K562 (cell line): ENCODE measurements around the gene FSTL3. TPM values are rescaled to one million over a fixed set of nuclear protein-coding genes. Genes with fewer than 3 reads are reported as not detected.
A peak's percentile ranks its signal among the peaks of the same experiment; 100 is the strongest.

ENCODE experiments used
- GABPB1 ChIP-seq: sonication (generic); formaldehyde crosslinking; IDR thresholded peaks from 2 replicates; pipeline ENCODE4 v1.8.0; 2022; ENCODE audit warnings: mild to moderate bottlenecking, missing genetic modification reagents
- HMGXB4 ChIP-seq: sonication (generic); formaldehyde crosslinking; IDR thresholded peaks from 2 replicates; pipeline ENCODE4 v1.8.1; 2023; ENCODE audit warnings: mild to moderate bottlenecking, missing genetic modification reagents
- MGA ChIP-seq: fragments of 450-650 bp; IDR thresholded peaks from 2 replicates; pipeline ENCODE4 v1.6.1; 2016; ENCODE audit warnings: mild to moderate bottlenecking, moderate library complexity
- MYC ChIP-seq, 2 experiments: fragments of 250-450 bp in 1 of 2; sonication (Bioruptor Pico) in 1 of 2; IDR thresholded peaks; 2 replicates each; pipeline versions ENCODE4 v1.5.1 to v1.6.1; 2012 to 2021; ENCODE audit warnings: low read depth in 2 of 2, borderline replicate concordance in 1 of 2, improper control_type of control experiment in 1 of 2, low read length in 1 of 2, mild to moderate bottlenecking in 1 of 2, moderate library complexity in 1 of 2
- NEUROD1 ChIP-seq: fragments of 150-350 bp; IDR thresholded peaks from 2 replicates; pipeline ENCODE4 v1.6.1; 2014; ENCODE audit warnings: borderline replicate concordance, low read length, low read depth; ENCODE audit not compliant: partially characterized antibody
- NONO ChIP-seq, 2 experiments: fragments of 200-400 bp in 1 of 2; fragments of 450-650 bp in 1 of 2; formaldehyde crosslinking in 1 of 2; IDR thresholded peaks; 2 replicates each; pipeline ENCODE4 v1.6.1; 2017; ENCODE audit warnings: low read depth in 2 of 2, mild to moderate bottlenecking in 2 of 2, moderate library complexity in 2 of 2, low read length in 1 of 2
- RB1 ChIP-seq: fragments of 450-650 bp; IDR thresholded peaks from 2 replicates; pipeline ENCODE4 v1.6.1; 2017; ENCODE audit warnings: low read depth, mild to moderate bottlenecking
- SMC3 ChIP-seq: conservative IDR thresholded peaks from 2 replicates; pipeline ENCODE4 v1.6.1; 2011; ENCODE audit warnings: low read depth, low read length, improper control_type of control experiment; ENCODE audit not compliant: insufficient read depth
- SREBF1 ChIP-seq: fragments of 150-350 bp; IDR thresholded peaks from 2 replicates; pipeline ENCODE4 v1.6.1; 2014; ENCODE audit warnings: antibody characterized with exemption, low read depth, low read length, borderline replicate concordance
- TAF1 ChIP-seq: IDR thresholded peaks from 2 replicates; pipeline ENCODE4 v1.6.1; 2011; ENCODE audit warnings: mild to moderate bottlenecking, low read length, moderate library complexity; ENCODE audit not compliant: insufficient read depth, control insufficient read depth, severe bottlenecking; ENCODE audit errors: extremely low read depth
- ZNF232 ChIP-seq: sonication (generic); formaldehyde crosslinking; IDR thresholded peaks from 2 replicates; pipeline ENCODE4 v1.8.0; 2022; ENCODE audit warnings: mild to moderate bottlenecking, missing genetic modification reagents
- polyA plus RNA-seq, 8 experiments: library from polyadenylated mRNA; depleted of rRNA in 4 of 8; stranded (reverse) in 5 of 8; unstranded in 3 of 8; fragments of >200 nt; fragmentation: Nextera tagmentation in 2 of 8; fragmentation: Illumina TruSeq in 1 of 8; extraction: Ambion mirVana in 2 of 8; extraction: Trizol in 1 of 8; gene quantifications; 2 replicates each; pipeline versions ENCODE4 v1.2.1 to v1.2.3, GENCODE V29; 2011 to 2014; ENCODE audit warnings: inconsistent platforms in 1 of 8, missing spikeins in 1 of 8
- total RNA-seq, 7 experiments: library from RNA; depleted of rRNA in 6 of 7; stranded (reverse); fragments of >200 nt in 6 of 7; fragmentation: Illumina TruSeq in 2 of 7; extraction: Trizol in 2 of 7; gene quantifications; 2 replicates each; pipeline versions ENCODE4 v1.2.1 to v1.2.3, GENCODE V29; 2011 to 2021; ENCODE audit warnings: low replicate concordance in 1 of 7

Gene FSTL3
- total and polyA plus RNA-seq, 9 of the 15 experiments (the other 6 are each of a cell fraction or from before 2014, with no cell fraction given), result 0.35 to 6.8 (median 4.2) TPM; not detected in 1

GRCh38 chr19:633068-633785, 43.0 kb upstream of the FSTL3 start, which contains the start of gene POLRMT (continued):
- TF ChIP-seq HMGXB4 (CRISPR knock-in tag), result 0 out of 2 replicates have a peak, but pooled peaks have one; percentile 31
- TF ChIP-seq GABPB1 (CRISPR knock-in tag), result peak; percentile 96
- peak; percentile 43; the same call in 1 of the 2 replicates for TF ChIP-seq MGA
- 0 out of 2 replicates have a peak, but pooled peaks have one; percentile 23 for TF ChIP-seq RB1
- TF ChIP-seq SREBF1, result no peak
- TF ChIP-seq MYC (IDR thresholded peaks at IDR 0.05; ENCODE audit: low read depth, low read length), result peak; percentile 29; the same call in 1 of the 2 replicates
- TF ChIP-seq MYC (CRISPR knock-in tag; IDR thresholded peaks at IDR 0.05; ENCODE audit: borderline replicate concordance, low read depth), result no peak; the same call in 1 of the 2 replicates
- no peak for TF ChIP-seq ZNF232 (CRISPR knock-in tag)
- peak; percentile 63 for TF ChIP-seq TAF1
- 0 out of 4 replicates have a peak, but pooled peaks of 1 of the 2 experiments have one; percentile 23 for TF ChIP-seq NONO (IDR thresholded peaks at IDR 0.05; ENCODE audit: low read depth in 2 of 2, low read length in 1 of 2)
- peak; percentile 91 for TF ChIP-seq NEUROD1
- TF ChIP-seq SMC3, result no peak
